Neural progenitor cell (in vitro differentiated cells): ENCODE results near the gene ITGA11. TPM values are rescaled to one million over a fixed set of nuclear protein-coding genes. Genes with fewer than 3 reads are reported as not detected.

Source experiments
- DNase-seq: peaks from one replicate; pipeline ENCODE4 v3.0.0-alpha.2; 2016; ENCODE audit warnings: low spot score
- H2AFZ ChIP-seq: fragments of 200-600 bp; sonication (generic); replicated peaks from 2 replicates; pipeline ENCODE4 v1.6.1; 2016; ENCODE audit warnings: antibody characterized with exemption
- H3F3A ChIP-seq: fragments of 200-600 bp; sonication (generic); 2 replicates; pipeline ENCODE4 v1.6.1; 2016; ENCODE audit warnings: antibody characterized with exemption, low read depth
- H3K27ac ChIP-seq: fragments of 200-600 bp; sonication (generic); 2 replicates; pipeline ENCODE4 v1.5.1; 2016; ENCODE audit warnings: mild to moderate bottlenecking
- H3K27me3 ChIP-seq: fragments of 200-600 bp; sonication (generic); 2 replicates; pipeline ENCODE4 v1.6.1; 2016; ENCODE audit warnings: mild to moderate bottlenecking, moderate library complexity
- H3K36me3 ChIP-seq: fragments of 200-600 bp; sonication (generic); 2 replicates; pipeline ENCODE4 v1.5.1; 2016
- H3K4me1 ChIP-seq: fragments of 200-600 bp; sonication (generic); 2 replicates; pipeline ENCODE4 v1.6.1; 2016; ENCODE audit warnings: mixed run types
- H3K4me2 ChIP-seq: fragments of 200-600 bp; sonication (generic); 2 replicates; pipeline ENCODE4 v1.6.1; 2016
- H3K4me3 ChIP-seq: fragments of 200-600 bp; sonication (generic); 2 replicates; pipeline ENCODE4 v1.5.1; 2016
- H3K79me2 ChIP-seq: fragments of 200-600 bp; sonication (generic); 2 replicates; pipeline ENCODE4 v1.6.1; 2016; ENCODE audit warnings: low read depth
- H3K9ac ChIP-seq: fragments of 200-600 bp; sonication (generic); 2 replicates; pipeline ENCODE4 v1.6.1; 2016
- H3K9me3 ChIP-seq: fragments of 200-600 bp; sonication (generic); 2 replicates; pipeline ENCODE4 v1.5.1; 2016; ENCODE audit warnings: low read depth
- H4K20me1 ChIP-seq: fragments of 200-600 bp; sonication (generic); 2 replicates; pipeline ENCODE4 v1.6.1; 2016; ENCODE audit warnings: low read depth
- H3K27ac Mint-ChIP-seq: 3 replicates; pipeline ENCODE4 v1.8.0; 2021; ENCODE audit warnings: mixed read lengths
- H3K27me3 Mint-ChIP-seq: 2 replicates; pipeline ENCODE4 v1.8.0; 2022; ENCODE audit warnings: low read depth, mild to moderate bottlenecking, inconsistent platforms, moderate library complexity, mixed read lengths; ENCODE audit not compliant: insufficient read depth
- H3K36me3 Mint-ChIP-seq: 3 replicates; pipeline ENCODE4 v1.8.0; 2021; ENCODE audit warnings: mixed read lengths
- H3K4me1 Mint-ChIP-seq: 3 replicates; pipeline ENCODE4 v1.8.0; 2021; ENCODE audit warnings: mixed read lengths
- H3K4me3 Mint-ChIP-seq: 3 replicates; pipeline ENCODE4 v1.8.0; 2021; ENCODE audit warnings: mild to moderate bottlenecking, moderate library complexity, mixed read lengths
- H3K9me3 Mint-ChIP-seq: 3 replicates; pipeline ENCODE4 v1.8.0; 2020; ENCODE audit warnings: mixed read lengths
- CTCF ChIP-seq: fragments of 200-600 bp; sonication (generic); IDR thresholded peaks from 2 replicates; pipeline ENCODE4 v1.5.1; 2017; ENCODE audit warnings: antibody characterized with exemption, mild to moderate bottlenecking
- EZH2 ChIP-seq: fragments of 200-600 bp; sonication (generic); IDR thresholded peaks from 2 replicates; pipeline ENCODE4 v1.6.1; 2017; ENCODE audit warnings: antibody characterized with exemption, mild to moderate bottlenecking, moderate library complexity
- EZH2phosphoT487 ChIP-seq: fragments of 200-600 bp; sonication (generic); IDR thresholded peaks from 2 replicates; pipeline ENCODE4 v1.6.1; 2017; ENCODE audit warnings: antibody characterized with exemption
- total RNA-seq: library from RNA; depleted of rRNA; stranded (reverse); fragments of >200 nt; gene quantifications from 2 replicates; pipeline ENCODE4 v1.2.3, GENCODE V29; 2015; ENCODE audit warnings: low replicate concordance

ITGA11 gene
- total RNA-seq, 1 donor from 2014 or later, result not detected

DNA sequence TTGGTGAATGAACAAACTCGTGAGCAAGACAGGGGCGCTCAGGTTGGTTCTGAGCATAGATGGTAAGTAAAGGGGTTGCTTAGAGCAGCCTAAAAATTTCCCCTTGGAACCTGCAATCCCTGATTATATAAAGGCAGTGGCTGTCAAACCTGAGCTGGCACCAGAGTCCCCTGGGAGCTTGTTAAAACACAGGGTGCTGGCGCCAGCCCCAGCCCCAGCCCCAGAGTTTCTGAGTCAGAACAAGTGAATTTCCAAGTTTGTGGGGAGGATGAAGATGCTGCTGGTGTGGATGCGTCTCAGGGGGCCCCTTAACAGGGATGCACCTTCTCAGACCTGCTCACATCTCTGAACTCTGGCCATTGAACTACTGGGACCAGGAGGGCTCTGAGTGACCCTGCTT is 106.2 kb downstream of the ITGA11 start:
- Histone ChIP-seq H3K9me3 (no peaks in the 10 kb centered on the region), H3K27ac (no peak overlapping the region), H3K9ac (no peak overlapping the region), H3K4me3 (no peak overlapping the region), H3F3A (peaks cover 5% of the 10 kb centered on the region), H3K27me3 (no peaks in the 10 kb centered on the region), H2AFZ (no peak overlapping the region), H3K36me3 (no peaks in the 10 kb centered on the region), H3K4me2 (no peak overlapping the region), H3K79me2 (no peaks in the 10 kb centered on the region), H4K20me1 (no peaks in the 10 kb centered on the region), H3K4me1 (peaks cover 30% of the 10 kb centered on the region)
- TF ChIP-seq CTCF, result no peak
- no peaks in the 10 kb centered on the region for H3K9me3 Mint-ChIP-seq
- peaks cover 12% of the 10 kb centered on the region for H3K27me3 Mint-ChIP-seq
- H3K27ac Mint-ChIP-seq, result no peak overlapping the region
- peaks cover 35% of the 10 kb centered on the region for H3K4me1 Mint-ChIP-seq
- no peaks in the 10 kb centered on the region for H3K36me3 Mint-ChIP-seq
- no peak for DNase-seq
- H3K4me3 Mint-ChIP-seq, result no peak overlapping the region

GRCh38 chr15:68322796-68323195 is 109.2 kb downstream of the ITGA11 start:
- Histone ChIP-seq H3K4me2 (no peak overlapping the region), H4K20me1 (no peaks in the 10 kb centered on the region), H3K27me3 (no peaks in the 10 kb centered on the region), H3K36me3 (no peaks in the 10 kb centered on the region), H3K4me1 (peaks cover 17% of the 10 kb centered on the region), H2AFZ (no peak overlapping the region), H3K9ac (no peak overlapping the region), H3K4me3 (no peak overlapping the region), H3F3A (no peaks in the 10 kb centered on the region), H3K27ac (no peak overlapping the region), H3K79me2 (no peaks in the 10 kb centered on the region), H3K9me3 (no peaks in the 10 kb centered on the region)
- peaks cover 14% of the 10 kb centered on the region for H3K4me1 Mint-ChIP-seq
- no peak overlapping the region for H3K27ac Mint-ChIP-seq
- TF ChIP-seq EZH2phosphoT487 (no peak), EZH2 (no peak), CTCF (no peak)
- H3K9me3 Mint-ChIP-seq, result no peaks in the 10 kb centered on the region
- H3K36me3 Mint-ChIP-seq, result no peaks in the 10 kb centered on the region
- DNase-seq, result no peak
- peaks cover 5% of the 10 kb centered on the region for H3K27me3 Mint-ChIP-seq
- no peak overlapping the region for H3K4me3 Mint-ChIP-seq

DNA sequence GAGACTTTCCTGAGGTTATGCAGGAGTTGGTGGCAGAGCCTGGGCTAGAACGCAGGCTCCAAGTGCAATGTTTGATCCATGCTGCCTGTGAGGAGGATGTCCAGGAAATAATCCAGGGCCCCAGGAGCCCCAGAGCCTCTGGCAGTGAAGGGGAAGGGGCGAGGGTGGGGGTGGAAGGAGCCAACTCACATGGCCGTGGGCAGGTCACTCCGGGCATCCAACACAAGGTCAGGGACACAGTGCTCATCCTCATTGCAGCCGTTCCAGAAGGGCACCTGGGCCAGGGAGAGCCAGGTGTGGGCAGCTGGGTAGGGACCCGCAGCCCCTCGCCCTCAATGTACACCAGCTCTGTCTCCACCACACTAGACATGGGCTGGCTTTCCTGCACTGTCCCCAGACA is 110.7 kb downstream of the ITGA11 start:
- no peaks in the 10 kb centered on the region for H3K36me3 Mint-ChIP-seq
- no peaks in the 10 kb centered on the region for H4K20me1 ChIP-seq
- no peak overlapping the region for H3K4me3 ChIP-seq
- H3F3A ChIP-seq, result peaks cover 5% of the 10 kb centered on the region
- no peaks in the 10 kb centered on the region for H3K27me3 ChIP-seq
- no peak overlapping the region for H3K27ac ChIP-seq
- no peaks in the 10 kb centered on the region for H3K9me3 ChIP-seq
- no peak overlapping the region for H3K27ac Mint-ChIP-seq
- peaks cover 17% of the 10 kb centered on the region for H3K4me1 ChIP-seq
- H3K27me3 Mint-ChIP-seq, result peaks cover 2% of the 10 kb centered on the region
- H3K4me3 Mint-ChIP-seq, result no peak overlapping the region
- H2AFZ ChIP-seq, result no peak overlapping the region
- peaks cover 14% of the 10 kb centered on the region for H3K4me1 Mint-ChIP-seq
- H3K79me2 ChIP-seq, result no peaks in the 10 kb centered on the region
- H3K9me3 Mint-ChIP-seq, result no peaks in the 10 kb centered on the region
- no peak for DNase-seq
- H3K9ac ChIP-seq, result no peak overlapping the region
- no peak overlapping the region for H3K4me2 ChIP-seq
- no peaks in the 10 kb centered on the region for H3K36me3 ChIP-seq
- no peak for TF ChIP-seq EZH2phosphoT487
- no peak for TF ChIP-seq EZH2
- TF ChIP-seq CTCF, result no peak

GRCh38 chr15:68319997-68320396 is 112.0 kb downstream of the ITGA11 start:
- H3F3A ChIP-seq, result peaks cover 16% of the 10 kb centered on the region
- no peak overlapping the region for H3K27ac ChIP-seq
- Mint-ChIP-seq H3K27me3 (peaks cover 4% of the 10 kb centered on the region), H3K36me3 (no peaks in the 10 kb centered on the region), H3K4me1 (peaks cover 26% of the 10 kb centered on the region), H3K4me3 (no peak overlapping the region), H3K9me3 (no peaks in the 10 kb centered on the region), H3K27ac (no peak overlapping the region)
- no peaks in the 10 kb centered on the region for H3K27me3 ChIP-seq
- no peak overlapping the region for H3K4me2 ChIP-seq
- TF ChIP-seq EZH2phosphoT487, result no peak
- H3K4me3 ChIP-seq, result no peak overlapping the region
- no peak for DNase-seq
- H3K4me1 ChIP-seq, result peaks cover 27% of the 10 kb centered on the region
- H2AFZ ChIP-seq, result no peak overlapping the region
- H3K9ac ChIP-seq, result no peak overlapping the region
- no peaks in the 10 kb centered on the region for H3K79me2 ChIP-seq
- H3K36me3 ChIP-seq, result no peaks in the 10 kb centered on the region
- H4K20me1 ChIP-seq, result no peaks in the 10 kb centered on the region
- H3K9me3 ChIP-seq, result no peaks in the 10 kb centered on the region
